Fibroblast of villous mesenchyme (primary cell): Measurements from ENCODE around the gene CCDC8. TPM values are rescaled to one million over a fixed set of nuclear protein-coding genes. Genes with fewer than 3 reads are reported as not detected.
A peak's percentile ranks its signal among the peaks of the same experiment; 100 is the strongest.

Experiments used
- DNase-seq: peaks from one replicate; pipeline ENCODE4 v3.0.0-alpha.2; 2010; ENCODE audit warnings: low read depth
- H3K4me3 ChIP-seq: 2 replicates; pipeline ENCODE4 v1.5.1; 2011; ENCODE audit warnings: low read depth, mild to moderate bottlenecking, low read length
- CTCF ChIP-seq: IDR thresholded peaks from 2 replicates; pipeline ENCODE4 v1.5.1; 2012; ENCODE audit warnings: low read depth, mild to moderate bottlenecking, low read length; ENCODE audit not compliant: insufficient read depth
- total RNA-seq: library from RNA; depleted of rRNA; stranded (reverse); fragments of >200 nt; gene quantifications from 2 replicates; pipeline ENCODE4 v1.2.3, GENCODE V29; 2012

CCDC8 gene
- total RNA-seq: 8.6 and 12.9 TPM in 2 replicates

GRCh38 chr19:46413262-46414031, at the start of gene CCDC8:
Gene CCDC8, minus strand, starts transcription at chr19:46413564. Its CDS starts 754 bp downstream, at chr19:46412810.
- H3K4me3 ChIP-seq: peak within 1 kb of the TSS; percentile 83
- DNase-seq: peak; percentile 99
- TF ChIP-seq CTCF: no peak

DNA sequence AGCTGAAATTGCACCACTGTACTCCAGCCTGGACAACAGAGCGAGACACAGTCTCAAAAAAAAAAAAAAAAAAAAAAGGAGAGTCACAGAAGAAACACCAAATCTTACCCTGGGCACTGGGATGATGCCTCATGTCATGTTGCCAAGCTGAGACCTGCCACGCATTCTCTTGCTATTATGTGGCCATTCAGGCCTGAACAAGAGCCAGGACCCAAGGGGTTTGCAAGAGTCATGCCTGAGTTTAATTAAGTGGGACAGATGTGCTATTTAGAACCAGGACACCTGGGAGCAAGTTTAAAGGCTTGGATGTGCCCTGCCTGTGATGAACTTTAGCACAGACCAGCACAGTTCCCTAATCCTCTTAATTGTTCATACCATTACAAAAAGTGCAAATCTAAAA, 48.2 kb upstream of the CCDC8 start:
- no peak for DNase-seq
- no peak for TF ChIP-seq CTCF
- H3K4me3 ChIP-seq: no peak overlapping the region

- TF ChIP-seq CTCF: no peak
- no peak overlapping the region for H3K4me3 ChIP-seq
- DNase-seq: no peak
These were observed 47.6 kb upstream of the CCDC8 start for GRCh38 chr19:46460981-46461380.

GRCh38 chr19:46460055-46460454, 46.7 kb upstream of the CCDC8 start:
- no peak for DNase-seq
- no peak for TF ChIP-seq CTCF
- H3K4me3 ChIP-seq: no peak overlapping the region

GRCh38 chr19:46456930-46457329, 43.6 kb upstream of the CCDC8 start:
- DNase-seq: no peak
- H3K4me3 ChIP-seq: no peak overlapping the region
- TF ChIP-seq CTCF: no peak

DNA sequence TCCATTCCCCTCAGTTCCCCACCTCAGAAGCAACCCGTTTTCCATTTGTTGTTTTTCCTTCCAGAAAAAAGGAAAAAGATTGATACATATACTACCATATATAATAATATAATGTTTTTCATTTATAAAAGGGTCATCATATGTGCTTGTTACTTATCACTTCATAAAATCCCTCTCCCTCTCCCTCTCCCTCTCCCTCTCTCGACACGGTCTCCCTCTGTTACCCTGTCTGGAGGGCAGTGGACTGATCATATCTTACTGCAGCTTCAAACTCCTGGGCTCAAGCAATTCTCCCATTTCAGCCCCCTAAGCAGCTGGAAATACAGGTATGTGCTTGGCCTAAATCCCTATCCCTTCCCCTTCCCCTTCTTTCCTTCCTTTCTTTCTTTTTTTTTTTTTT, 40.9 kb upstream of the CCDC8 start:
- DNase-seq: no peak
- no peak overlapping the region for H3K4me3 ChIP-seq
- no peak for TF ChIP-seq CTCF

GRCh38 chr19:46453661-46454060, 40.3 kb upstream of the CCDC8 start:
- no peak overlapping the region for H3K4me3 ChIP-seq
- no peak for DNase-seq
- no peak for TF ChIP-seq CTCF
